ENCODE measurements around the gene IFITM10.

Gene IFITM10

DNA sequence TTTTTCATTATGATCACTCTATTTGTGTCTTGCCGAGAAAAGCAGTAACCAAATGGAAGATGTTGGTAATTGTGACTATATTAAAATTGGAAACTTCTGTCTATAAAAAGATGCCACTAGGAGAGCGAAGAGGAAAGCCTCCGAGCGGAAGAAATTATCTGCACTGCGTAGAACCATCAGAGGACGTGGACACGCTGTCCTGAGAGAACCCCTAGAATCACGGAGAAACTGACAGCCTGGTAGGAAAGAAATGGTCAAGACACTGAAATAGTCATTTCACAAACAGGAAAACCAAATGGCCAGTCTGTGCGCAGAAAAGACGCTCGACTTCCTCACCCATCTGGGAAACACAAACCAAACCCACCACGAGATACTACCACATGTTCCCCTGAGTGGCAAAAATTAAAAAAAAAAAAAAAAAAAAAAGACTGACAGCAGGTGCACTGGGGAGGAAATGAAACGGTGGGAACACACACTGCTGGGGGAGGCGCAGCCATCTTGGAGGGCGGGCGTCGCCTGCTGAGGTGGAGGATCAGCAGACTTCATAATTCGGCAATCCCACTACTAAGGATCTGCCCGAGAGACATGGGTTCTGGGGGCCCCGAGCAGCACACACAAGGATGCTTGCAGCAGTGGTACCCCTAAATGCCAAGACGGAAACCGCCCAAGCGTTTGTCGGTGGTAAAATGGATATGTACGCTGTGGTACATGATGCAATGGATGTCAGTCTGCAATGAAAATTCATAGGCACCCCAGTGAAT, 21.3 kb downstream of the IFITM10 start:
- in situ Hi-C loops (cut with HindIII; ENCODE audit: low sequenced_read_pairs): no loop called here

DNA sequence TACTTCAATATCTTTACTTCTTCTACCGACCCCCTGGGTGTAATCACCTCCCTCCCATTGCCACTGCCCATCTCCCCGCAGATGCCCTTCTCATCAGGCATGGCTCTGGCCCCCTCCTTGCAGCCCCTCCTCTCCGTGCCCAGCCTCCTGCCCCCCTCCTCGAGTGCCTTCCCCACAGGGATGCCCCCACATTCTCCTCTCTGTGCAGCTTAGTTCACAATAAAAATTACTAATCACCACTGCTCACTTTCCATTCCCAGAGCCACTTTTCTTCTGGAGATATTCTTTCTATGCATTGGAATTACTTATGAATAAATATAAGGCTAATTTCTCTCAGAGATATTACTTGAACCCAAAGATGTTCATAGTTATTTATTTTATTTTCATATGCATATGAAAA, 22.1 kb downstream of the IFITM10 start:
- no peak overlapping the region for H3K4me3 ChIP-seq (ENCODE audit: low read depth, low read length)
- TF ChIP-seq, protein P1, sequence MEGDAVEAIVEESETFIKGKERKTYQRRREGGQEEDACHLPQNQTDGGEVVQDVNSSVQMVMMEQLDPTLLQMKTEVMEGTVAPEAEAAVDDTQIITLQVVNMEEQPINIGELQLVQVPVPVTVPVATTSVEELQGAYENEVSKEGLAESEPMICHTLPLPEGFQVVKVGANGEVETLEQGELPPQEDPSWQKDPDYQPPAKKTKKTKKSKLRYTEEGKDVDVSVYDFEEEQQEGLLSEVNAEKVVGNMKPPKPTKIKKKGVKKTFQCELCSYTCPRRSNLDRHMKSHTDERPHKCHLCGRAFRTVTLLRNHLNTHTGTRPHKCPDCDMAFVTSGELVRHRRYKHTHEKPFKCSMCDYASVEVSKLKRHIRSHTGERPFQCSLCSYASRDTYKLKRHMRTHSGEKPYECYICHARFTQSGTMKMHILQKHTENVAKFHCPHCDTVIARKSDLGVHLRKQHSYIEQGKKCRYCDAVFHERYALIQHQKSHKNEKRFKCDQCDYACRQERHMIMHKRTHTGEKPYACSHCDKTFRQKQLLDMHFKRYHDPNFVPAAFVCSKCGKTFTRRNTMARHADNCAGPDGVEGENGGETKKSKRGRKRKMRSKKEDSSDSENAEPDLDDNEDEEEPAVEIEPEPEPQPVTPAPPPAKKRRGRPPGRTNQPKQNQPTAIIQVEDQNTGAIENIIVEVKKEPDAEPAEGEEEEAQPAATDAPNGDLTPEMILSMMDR (IDR thresholded peaks at IDR 0.05; ENCODE audit: low read depth, low read length, missing control alignments): no peak
- DNase-seq (ENCODE audit: low read depth): no peak
- in situ Hi-C loops (cut with HindIII; ENCODE audit: low sequenced_read_pairs): no loop called here

More for the DNA sequence above, 21.3 kb downstream of the IFITM10 start:
- no peak for DNase-seq (ENCODE audit: low read depth)
- TF ChIP-seq, protein P1 (IDR thresholded peaks at IDR 0.05; ENCODE audit: low read depth, low read length, missing control alignments): no peak
- no peak overlapping the region for H3K4me3 ChIP-seq (ENCODE audit: low read depth, low read length)

DNA sequence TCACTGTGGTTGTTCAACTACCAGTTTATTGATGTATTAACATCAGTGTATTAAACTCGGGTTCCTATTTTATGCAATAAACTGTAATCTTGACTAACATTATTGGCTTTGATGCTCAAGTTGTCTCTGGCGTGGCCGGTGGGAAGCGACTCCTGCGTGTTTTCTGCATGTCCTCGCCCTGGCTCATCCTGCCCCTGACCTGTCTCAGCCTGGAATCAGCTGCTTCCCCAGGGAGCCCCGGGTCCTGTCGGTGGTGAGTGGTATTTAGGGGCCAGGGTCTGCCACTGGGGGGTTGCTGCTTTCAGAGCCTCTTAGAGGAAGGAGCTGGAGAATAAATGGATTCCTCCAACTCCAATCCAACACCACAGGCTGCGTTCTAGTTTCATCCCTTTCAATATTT, 22.5 kb downstream of the IFITM10 start:
- H3K4me3 ChIP-seq (ENCODE audit: low read depth, low read length): no peak overlapping the region
- in situ Hi-C loops (cut with HindIII; ENCODE audit: low sequenced_read_pairs): no loop called here
- DNase-seq (ENCODE audit: low read depth): no peak
- TF ChIP-seq, protein P1 (IDR thresholded peaks at IDR 0.05; ENCODE audit: low read depth, low read length, missing control alignments): no peak

DNA sequence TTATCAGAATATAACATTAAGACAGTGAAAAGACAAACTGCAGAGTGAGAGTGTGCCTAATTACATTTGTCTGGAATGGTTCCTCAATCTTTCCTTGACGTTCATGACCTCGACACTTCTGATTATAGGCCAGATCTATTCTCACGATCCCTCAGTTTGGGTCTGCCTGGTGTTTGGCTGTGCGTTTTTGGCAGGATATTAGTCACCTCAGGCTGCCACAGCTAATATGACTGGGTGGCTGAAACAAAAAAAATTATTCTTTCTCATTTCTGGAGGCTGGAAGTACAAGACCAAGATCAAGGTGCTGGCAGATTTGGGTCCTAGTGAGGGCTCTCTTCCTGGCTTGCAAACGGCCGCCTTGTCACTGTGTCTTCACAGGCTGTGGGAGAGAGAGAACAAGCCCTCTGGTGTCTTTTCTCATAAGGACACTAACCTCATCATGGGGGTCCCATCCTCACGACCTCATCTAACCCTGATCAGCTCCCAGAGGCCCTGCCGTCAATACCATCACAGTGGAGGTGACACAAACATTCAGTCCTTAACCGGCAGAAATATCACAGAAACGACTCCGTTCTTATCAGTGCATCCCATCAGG, 23.2 kb downstream of the IFITM10 start:
- TF ChIP-seq, protein P1 (IDR thresholded peaks at IDR 0.05; ENCODE audit: low read depth, low read length, missing control alignments): no peak
- in situ Hi-C loops (cut with HindIII; ENCODE audit: low sequenced_read_pairs): no loop called here
- H3K4me3 ChIP-seq (ENCODE audit: low read depth, low read length): no peak overlapping the region
- no peak for DNase-seq (ENCODE audit: low read depth)

DNA sequence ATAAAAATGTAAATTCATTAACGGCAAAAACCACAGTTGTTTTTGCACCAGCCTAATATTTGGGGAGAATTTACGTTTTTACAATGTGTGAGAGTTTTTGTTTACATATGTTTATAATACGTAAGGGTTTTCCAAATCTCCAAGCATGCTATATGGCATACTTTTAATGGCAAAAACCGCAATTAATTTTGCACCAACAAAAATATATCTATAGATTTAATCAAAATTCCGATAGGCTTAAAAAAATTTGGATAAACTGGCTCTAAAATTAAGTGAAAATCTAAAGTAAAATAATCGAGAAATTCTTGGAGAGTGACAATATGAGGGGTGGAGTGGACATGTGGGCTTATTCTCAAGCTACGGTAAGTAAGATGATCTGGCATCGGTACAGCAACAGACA, 30.6 kb downstream of the IFITM10 start:
- no peak for DNase-seq (ENCODE audit: low read depth)
- H3K4me3 ChIP-seq (ENCODE audit: low read depth, low read length): no peak overlapping the region
- in situ Hi-C loops (cut with HindIII; ENCODE audit: low sequenced_read_pairs): no loop called here
- TF ChIP-seq, protein P1 (IDR thresholded peaks at IDR 0.05; ENCODE audit: low read depth, low read length, missing control alignments): no peak

DNA sequence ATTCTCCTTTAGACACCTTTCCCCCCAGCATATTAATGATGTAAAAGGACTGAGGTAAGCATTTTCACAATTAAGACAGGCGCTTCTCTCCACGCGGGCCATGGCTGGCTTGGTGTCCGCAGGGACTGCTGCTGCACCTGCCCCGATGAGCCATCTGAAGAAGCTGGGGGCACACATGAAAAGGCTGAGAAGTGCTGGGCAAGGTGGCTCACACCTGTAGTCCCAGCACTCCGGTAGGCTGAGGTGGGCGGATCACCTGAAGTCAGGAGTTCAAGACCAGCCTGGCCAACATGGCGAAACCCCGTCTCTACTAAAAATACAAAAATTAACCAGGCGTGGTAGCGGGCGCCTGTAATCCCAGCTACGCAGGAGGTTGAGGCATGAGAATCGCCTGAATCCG, 32.1 kb downstream of the IFITM10 start:
- no peak for DNase-seq (ENCODE audit: low read depth)
- TF ChIP-seq, protein P1 (IDR thresholded peaks at IDR 0.05; ENCODE audit: low read depth, low read length, missing control alignments): no peak
- in situ Hi-C loops (cut with HindIII; ENCODE audit: low sequenced_read_pairs): no loop called here
- H3K4me3 ChIP-seq (ENCODE audit: low read depth, low read length): no peak overlapping the region

Measured in astrocyte of the cerebellum (primary cell).